COLO829 (cell line): ENCODE results near the gene STK11.
"Not testable (repeated sequence)": the region's sequence is repeated elsewhere in the genome, so short reads cannot be mapped to it uniquely, and the experiment has no call there.

Experiments used
- DNase-seq: peaks from one replicate; pipeline ENCODE4 v3.0.0; 2012; ENCODE audit warnings: low spot score

STK11 gene

GRCh38 chr19:1237754-1238368 is 32.3 kb downstream of the STK11 start, which contains the start of gene CBARP:
CBARP (minus strand) TSS chr19:1238005; CDS start chr19:1236100, 1,905 bp downstream.
- no peak for DNase-seq

- no peak for DNase-seq
Observed at GRCh38 chr19:1238369-1239303, 33.1 kb downstream of the STK11 start.

GRCh38 chr19:1239420-1239795 is 33.8 kb downstream of the STK11 start:
- no peak for DNase-seq

GRCh38 chr19:1239796-1240737 is 34.5 kb downstream of the STK11 start:
- peak; percentile 95 for DNase-seq

- no peak for DNase-seq
Observed at GRCh38 chr19:1240925-1241324, 35.3 kb downstream of the STK11 start.

- peak; percentile 96 for DNase-seq
Observed at GRCh38 chr19:1241417-1242095, 36.0 kb downstream of the STK11 start, which contains the start of gene ATP5F1D. ATP5F1D (plus strand) TSS chr19:1241751; CDS start chr19:1241851, 100 bp downstream.

- DNase-seq = peak; percentile 84
Observed at GRCh38 chr19:1243768-1244692, 38.5 kb downstream of the STK11 start.

- no peak for DNase-seq
Observed at GRCh38 chr19:1244693-1245451, 39.3 kb downstream of the STK11 start.

- DNase-seq = no peak
Observed at GRCh38 chr19:1245494-1246264, 40.1 kb downstream of the STK11 start.

- not testable (repeated sequence) for DNase-seq
Observed at GRCh38 chr19:1246265-1247087, 40.9 kb downstream of the STK11 start.

- DNase-seq = no peak
Observed at GRCh38 chr19:1247748-1248138, 42.2 kb downstream of the STK11 start.

GRCh38 chr19:1248139-1248785 is 42.7 kb downstream of the STK11 start, which contains the start of gene MIDN:
MIDN (plus strand) TSS chr19:1248583; CDS start chr19:1250297, 1,714 bp downstream.
- DNase-seq = no peak

- DNase-seq = no peak
Observed at GRCh38 chr19:1248786-1249297, 43.3 kb downstream of the STK11 start.

- DNase-seq = peak; percentile 76
Observed at GRCh38 chr19:1249298-1249989, 43.9 kb downstream of the STK11 start.

GRCh38 chr19:1249990-1250436 is 44.4 kb downstream of the STK11 start:
- DNase-seq = no peak
